ENCODE data around the gene DNAI4. TPM values are rescaled to one million over a fixed set of nuclear protein-coding genes. Genes with fewer than 3 reads are reported as not detected.
"Not testable (repeated sequence)": the region's sequence is repeated elsewhere in the genome, so short reads cannot be mapped to it uniquely, and the experiment has no call there.

The DNAI4 gene
- total and polyA plus RNA-seq, 2 of the 4 experiments (the other 2 are of a cell fraction), result 0.63 to 1.6 TPM

DNA sequence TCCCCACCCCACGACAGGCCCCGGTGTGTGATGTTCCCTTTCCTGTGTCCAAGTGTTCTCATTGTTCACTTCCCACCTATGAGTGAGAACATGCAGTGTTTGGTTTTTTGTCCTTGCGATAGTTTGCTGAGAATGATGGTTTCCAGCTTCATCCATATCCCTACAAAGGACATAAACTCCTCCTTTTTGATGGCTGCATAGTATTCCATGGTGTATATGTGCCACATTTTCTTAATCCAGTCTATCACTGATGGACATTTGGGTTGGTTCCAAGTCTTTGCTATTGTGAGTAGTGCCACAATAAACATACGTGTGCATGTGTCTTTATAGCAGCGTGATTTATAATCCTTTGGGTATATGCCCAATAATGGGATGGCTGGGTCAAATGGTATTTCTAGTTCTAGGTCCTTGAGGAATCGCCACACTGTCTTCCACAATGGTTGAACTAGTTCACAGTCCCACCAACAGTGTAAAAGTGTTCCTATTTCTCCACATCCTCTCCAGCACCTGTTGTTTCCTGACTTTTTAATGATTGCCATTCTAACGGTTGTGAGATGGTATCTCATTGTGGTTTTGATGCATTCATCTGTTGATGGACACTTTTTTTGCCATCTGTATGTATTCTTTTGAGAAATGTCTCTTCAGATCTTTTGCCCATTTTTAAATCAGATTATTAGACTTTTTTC lies 41.7 kb upstream of the DNAI4 start:
- H2BK120ac ChIP-seq (ENCODE audit: low read depth, low read length); ATAC-seq (ENCODE audit: low read depth); DNase-seq; H4K8ac ChIP-seq (ENCODE audit: low read depth in 2 of 2, low read length in 2 of 2); H2AFZ ChIP-seq (replicated peaks; ENCODE audit: low read length, poor library complexity); H3K9ac ChIP-seq (ENCODE audit: low read depth, low read length); H3K4me2 ChIP-seq (ENCODE audit: low read depth, low read length); H2AK5ac ChIP-seq (ENCODE audit: low read depth, low read length); H4K91ac ChIP-seq (ENCODE audit: insufficient read depth, low read depth, low read length); H3K18ac ChIP-seq (ENCODE audit: low read depth, low read length); H2BK15ac ChIP-seq (ENCODE audit: low read depth, low read length); BruUV-seq (replicated peaks); H2BK20ac ChIP-seq (ENCODE audit: low read depth, low read length); H3K4ac ChIP-seq (ENCODE audit: low read depth, low read length); dilution Hi-C loops (cut with HindIII; ENCODE audit: low sequenced_read_pairs, unreplicated experiment); H3K4me3 ChIP-seq (ENCODE audit: insufficient read depth, low read depth, low read length); H3K14ac ChIP-seq (replicated peaks; ENCODE audit: low read depth, low read length); H2AK9ac ChIP-seq (replicated peaks; ENCODE audit: low read depth, low read length, poor library complexity); H2BK5ac ChIP-seq (ENCODE audit: low read depth, low read length, poor library complexity, severe bottlenecking); H3K9me1 ChIP-seq (ENCODE audit: insufficient read depth, low read length); H4K20me1 ChIP-seq (ENCODE audit: insufficient read depth, low read length); POLR2A ChIA-PET (ENCODE audit: unreplicated experiment); in situ Hi-C loops (cut with MboI; ENCODE audit: low sequenced_read_pairs); CTCF ChIA-PET; H3K56ac ChIP-seq (ENCODE audit: extremely low read depth, insufficient read depth, low read length); H3K9me3 ChIP-seq (ENCODE audit: control insufficient read depth, insufficient read depth, low read length); H4K5ac ChIP-seq (ENCODE audit: low read depth, low read length); H3K23ac ChIP-seq (ENCODE audit: low read depth, low read length); H3K4me1 ChIP-seq (ENCODE audit: control insufficient read depth, insufficient read depth, low read length); H3K27ac ChIP-seq (ENCODE audit: insufficient read depth, low read length); H3K27me3 ChIP-seq (ENCODE audit: control insufficient read depth, insufficient read depth, low read length): not testable (repeated sequence)
- whole genome bisulfite sequencing, 2 experiments (ENCODE audit: extremely low coverage in 2 of 2, insufficient read length in 1 of 2), result no CpG with 5 or more reads among the region's 7 CpGs
- Histone ChIP-seq H3K36me3 (ENCODE audit: control insufficient read depth, insufficient read depth, low read length) (peaks cover 30% of the 10 kb centered on the region), H3K79me1 (ENCODE audit: low read depth in 1 of 2, low read length in 2 of 2) (peaks cover 3 to 14% of the 10 kb centered on the region in 2 experiments; a peak in 3 of 4 replicates)
- intact Hi-C loops (cut with micrococcal nuclease), result loop anchor here (5.0 kb wide), 1 partner anchor 34 kb away; no protein-coding TSS in a partner anchor

All from IMR-90 (cell line).